ENCODE data around the gene TTF1. TPM values are rescaled to one million over a fixed set of nuclear protein-coding genes. Genes with fewer than 3 reads are reported as not detected.
A peak's percentile ranks its signal among the peaks of the same experiment; 100 is the strongest.

TTF1 gene, protein sequence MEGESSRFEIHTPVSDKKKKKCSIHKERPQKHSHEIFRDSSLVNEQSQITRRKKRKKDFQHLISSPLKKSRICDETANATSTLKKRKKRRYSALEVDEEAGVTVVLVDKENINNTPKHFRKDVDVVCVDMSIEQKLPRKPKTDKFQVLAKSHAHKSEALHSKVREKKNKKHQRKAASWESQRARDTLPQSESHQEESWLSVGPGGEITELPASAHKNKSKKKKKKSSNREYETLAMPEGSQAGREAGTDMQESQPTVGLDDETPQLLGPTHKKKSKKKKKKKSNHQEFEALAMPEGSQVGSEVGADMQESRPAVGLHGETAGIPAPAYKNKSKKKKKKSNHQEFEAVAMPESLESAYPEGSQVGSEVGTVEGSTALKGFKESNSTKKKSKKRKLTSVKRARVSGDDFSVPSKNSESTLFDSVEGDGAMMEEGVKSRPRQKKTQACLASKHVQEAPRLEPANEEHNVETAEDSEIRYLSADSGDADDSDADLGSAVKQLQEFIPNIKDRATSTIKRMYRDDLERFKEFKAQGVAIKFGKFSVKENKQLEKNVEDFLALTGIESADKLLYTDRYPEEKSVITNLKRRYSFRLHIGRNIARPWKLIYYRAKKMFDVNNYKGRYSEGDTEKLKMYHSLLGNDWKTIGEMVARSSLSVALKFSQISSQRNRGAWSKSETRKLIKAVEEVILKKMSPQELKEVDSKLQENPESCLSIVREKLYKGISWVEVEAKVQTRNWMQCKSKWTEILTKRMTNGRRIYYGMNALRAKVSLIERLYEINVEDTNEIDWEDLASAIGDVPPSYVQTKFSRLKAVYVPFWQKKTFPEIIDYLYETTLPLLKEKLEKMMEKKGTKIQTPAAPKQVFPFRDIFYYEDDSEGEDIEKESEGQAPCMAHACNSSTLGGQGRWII
- 10 to 100 TPM; 19.7 to 21.2 (median 20.2) TPM for polyA plus RNA-seq (ENCODE audit: insufficient read length in 3 of 3)

DNA sequence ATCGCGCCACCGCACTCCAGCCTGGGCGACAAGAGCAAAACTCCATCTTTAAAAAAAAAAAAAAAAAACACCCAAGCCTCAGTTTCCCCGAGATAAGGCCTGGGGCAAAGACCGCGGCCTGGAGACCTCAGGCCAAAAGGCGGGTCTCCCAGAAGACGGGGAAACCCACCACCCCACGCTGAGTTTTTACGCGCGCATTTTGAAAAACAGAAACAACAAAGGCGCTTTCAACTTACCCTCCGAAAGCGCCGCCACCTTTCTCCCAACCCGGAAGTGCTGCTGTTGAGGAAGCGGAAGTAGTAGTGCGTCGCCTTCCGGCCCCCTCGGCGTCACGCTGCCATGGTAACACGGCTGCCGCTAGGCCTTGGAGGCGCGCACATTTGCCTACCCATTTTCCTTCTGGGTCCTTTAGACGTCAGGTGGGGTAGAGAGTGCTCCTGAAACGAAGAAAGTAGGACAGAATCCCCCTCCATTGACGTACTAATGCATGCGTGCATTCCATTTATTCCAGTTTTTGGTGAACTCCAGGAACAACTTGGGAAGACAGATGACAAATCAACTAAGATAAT is at the start of gene TTF1:
Gene TTF1, minus strand, starts transcription at position 287 of the 569 bp plus-strand sequence. CDS start 4,019 bp downstream, outside the sequence.
- DNase-seq (ENCODE audit: low read depth in 3 of 3, low spot score in 2 of 3) = peak; percentile 74 to 85 (median 78)

DNA sequence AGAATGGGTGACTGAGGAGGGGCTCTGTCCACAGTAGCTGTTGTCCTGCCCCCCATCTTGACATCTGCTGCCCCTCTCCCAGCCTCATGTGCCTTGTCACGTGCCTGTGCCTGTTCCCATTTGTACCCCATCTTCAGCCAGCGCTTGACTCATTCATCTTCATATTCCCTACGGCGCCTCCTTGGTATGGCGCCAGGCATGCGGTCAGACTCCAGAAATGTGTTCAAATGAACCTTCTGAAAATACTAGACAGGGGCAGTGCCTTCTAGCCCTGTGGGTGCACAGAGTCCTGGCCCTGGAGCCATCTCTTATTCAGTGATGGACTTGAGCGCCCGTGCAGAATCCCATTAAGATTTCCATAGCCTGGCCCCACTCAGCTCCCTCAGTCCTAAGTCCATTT is 49.6 kb upstream of the TTF1 start:
- DNase-seq (ENCODE audit: low read depth in 3 of 3, low spot score in 2 of 3) = no peak

DNA sequence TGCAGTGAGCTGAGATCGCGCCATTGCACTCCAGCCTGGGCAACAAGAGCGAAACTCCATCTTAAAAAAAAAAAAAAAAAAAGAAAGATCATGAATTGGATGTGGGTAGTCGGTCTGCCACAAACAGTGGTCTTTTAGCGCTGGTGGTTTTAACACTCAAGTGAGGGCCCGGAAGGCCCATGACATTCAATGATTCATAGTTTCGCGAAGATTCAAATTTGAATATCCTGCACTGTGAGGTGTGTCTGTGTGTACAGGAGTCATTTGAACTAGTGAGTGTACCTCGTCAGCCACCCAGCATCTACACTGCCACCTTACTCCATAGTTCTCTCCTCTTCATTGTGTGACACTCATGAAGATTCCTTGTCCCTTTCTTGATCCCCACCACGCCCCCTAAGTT is 44.6 kb upstream of the TTF1 start:
- no peak for DNase-seq (ENCODE audit: low read depth in 3 of 3, low spot score in 2 of 3)

DNA sequence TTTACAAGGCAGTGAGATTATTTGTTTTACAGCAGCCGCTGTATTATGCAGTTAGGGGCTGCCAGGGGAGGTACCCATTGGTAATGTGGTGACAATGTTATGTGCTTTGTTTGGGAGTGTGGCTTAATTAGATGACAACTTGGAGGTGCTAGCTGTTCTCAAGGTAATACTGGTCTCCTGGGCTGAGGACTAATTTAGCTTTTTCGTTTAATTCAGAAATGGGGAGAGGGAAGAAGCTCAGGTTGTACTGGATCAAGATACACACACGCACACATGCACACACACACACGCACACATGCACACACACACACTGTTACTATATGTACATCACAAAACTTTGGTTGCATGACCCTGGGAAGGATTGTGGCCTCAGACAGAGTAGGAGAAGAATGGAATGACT is 41.3 kb upstream of the TTF1 start:
- DNase-seq (ENCODE audit: low read depth in 3 of 3, low spot score in 2 of 3) = no peak

DNA sequence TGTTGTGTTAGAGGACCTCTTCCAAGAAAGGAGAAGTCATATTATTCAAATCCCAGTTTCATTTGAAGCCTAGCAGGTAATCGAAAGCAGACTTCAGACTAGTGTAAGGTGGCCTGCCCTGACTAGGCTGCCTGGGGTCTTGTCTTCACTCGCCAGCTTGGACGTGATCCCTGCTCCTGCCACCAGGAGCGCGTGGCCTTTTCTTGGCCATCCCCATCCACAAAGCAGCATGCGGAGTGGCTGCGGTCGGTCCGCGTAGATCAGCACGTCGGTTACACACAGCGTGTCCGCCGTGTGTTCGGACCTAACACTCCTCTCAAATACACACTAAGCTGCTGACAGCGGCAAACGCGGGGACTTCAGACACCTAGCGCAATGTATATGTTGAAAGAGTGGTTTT is 40.7 kb upstream of the TTF1 start:
- no peak for DNase-seq (ENCODE audit: low read depth in 3 of 3, low spot score in 2 of 3)

DNA sequence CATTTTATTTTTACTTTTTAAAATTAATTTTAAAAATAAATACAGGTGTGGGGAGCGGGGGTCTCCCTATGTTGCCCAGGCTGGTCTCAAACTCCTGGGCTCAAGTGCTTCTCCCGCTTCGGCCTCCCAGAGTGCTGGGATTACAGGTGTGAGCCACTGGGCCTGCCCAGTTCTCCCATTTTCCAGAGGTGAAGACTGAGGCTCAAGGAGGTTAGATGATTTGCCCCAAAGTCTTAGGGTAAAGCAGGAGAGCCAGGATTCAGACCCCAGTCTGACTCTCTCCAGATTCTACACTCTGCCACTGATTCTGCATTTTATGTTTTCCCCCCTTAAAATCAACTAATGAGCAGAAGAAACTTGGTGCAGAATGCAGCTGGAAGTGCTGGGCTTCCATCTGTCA is 40.2 kb upstream of the TTF1 start:
- DNase-seq (ENCODE audit: low read depth in 3 of 3, low spot score in 2 of 3) = no peak

DNA sequence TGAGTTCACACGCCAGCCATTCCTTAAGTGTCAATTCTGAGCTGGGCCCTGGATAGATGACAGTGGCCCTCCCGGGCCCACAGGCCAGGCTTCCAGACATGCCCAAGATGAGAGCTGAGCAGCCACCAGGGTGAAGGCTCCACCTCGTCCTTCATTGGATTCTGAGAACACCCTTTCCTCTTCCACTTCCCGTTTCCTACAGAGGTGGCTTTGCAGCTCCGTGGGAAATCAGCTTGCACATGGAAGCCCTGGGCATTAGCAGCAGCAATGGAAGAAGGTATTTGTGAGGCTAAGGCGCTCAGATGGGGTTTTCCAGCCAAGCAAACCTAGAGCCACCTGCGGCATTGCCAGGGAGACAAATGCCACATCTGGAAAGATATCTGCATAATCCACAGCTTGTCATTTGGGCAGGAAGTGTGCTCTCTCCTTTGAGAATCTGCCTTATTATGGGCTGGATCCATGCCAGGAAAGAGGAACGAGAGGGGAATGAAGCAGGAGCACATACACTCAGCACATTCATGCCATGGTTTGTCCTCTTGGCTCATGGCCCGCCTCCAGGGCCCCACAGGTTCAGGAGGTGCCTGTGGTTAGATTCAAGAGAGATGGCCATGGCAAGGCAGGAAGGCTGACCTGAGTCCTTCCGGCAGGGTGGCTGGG is 37.4 kb upstream of the TTF1 start:
- DNase-seq (ENCODE audit: low read depth in 3 of 3, low spot score in 2 of 3) = no peak

DNA sequence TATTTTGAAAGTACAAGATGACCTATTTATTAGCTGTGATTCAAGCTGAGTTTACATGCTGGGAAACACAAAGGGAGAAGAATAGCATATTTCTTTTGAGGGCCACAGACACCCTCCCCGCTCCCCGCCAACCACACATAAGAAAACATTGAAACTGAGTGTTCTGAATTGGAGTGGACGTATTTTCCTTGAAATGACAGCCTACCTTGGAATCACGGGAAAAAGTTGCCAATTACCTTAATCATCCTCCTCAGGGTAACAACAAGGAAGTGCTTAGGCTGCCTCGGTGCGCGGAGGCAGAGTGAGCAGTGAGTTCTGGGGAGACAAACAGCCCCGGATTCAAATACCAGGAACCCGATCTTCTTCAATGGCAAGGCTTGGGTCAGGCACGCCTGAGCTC is 34.8 kb upstream of the TTF1 start:
- DNase-seq (ENCODE audit: low read depth in 3 of 3, low spot score in 2 of 3) = no peak

DNA sequence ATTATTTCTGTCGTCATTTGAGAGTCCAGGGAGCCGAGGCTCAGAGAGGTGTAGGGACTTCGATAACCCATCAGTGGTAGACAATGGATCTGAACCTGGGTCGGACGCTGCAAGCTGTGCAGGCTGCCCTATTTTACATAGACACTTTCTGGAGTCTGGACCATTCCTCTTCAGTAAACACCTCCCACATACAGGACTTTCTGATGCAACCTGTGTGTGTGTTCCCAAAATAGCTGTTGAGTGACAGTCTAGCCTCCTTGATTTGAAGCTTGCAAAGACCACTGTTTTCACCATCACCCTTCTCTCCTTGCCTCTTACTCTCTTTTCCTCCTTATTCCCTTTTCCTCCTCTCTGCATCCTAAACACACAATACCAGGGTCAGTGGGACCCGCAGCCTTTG is 34.1 kb upstream of the TTF1 start:
- no peak for DNase-seq (ENCODE audit: low read depth in 3 of 3, low spot score in 2 of 3)

DNA sequence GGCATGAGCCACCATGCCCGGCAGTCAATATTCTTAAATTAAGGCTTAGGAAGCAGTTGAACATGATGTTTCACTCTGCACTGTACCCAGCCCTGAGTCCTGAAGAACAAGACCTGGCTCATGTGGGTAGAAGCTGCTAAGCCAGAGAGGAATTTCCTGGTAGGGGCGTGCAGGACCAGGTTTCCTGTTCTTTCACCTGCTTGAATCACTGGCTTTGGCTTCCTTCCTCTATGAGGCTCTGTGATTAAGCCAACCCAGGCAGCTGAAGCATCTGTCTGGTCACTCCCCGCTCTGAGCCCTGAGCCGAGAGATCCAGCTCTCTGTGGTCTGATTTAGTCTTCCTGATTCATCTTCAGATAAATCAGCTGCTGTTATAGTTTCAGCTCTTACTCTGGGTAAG is 32.5 kb upstream of the TTF1 start:
- DNase-seq (ENCODE audit: low read depth in 3 of 3, low spot score in 2 of 3) = no peak

DNA sequence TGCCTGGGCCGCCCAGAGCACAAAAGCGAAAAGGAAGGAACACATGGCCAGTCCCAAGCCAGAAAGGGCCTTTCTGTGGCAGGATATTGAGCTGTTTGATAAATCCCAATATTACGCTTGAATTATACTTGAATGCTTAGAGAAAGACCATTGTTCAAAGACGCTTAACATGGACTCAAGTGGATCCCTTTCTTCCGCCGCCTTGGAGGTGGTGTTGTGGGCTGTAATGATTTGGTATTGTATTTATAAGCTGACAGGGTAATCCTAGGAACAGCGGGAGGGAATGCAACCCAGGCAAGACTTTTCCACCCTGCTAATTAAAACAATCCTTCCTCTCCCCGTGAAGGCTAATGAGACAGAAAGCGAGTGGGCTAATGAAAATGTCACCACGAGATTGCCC is 28.2 kb upstream of the TTF1 start:
- DNase-seq (ENCODE audit: low read depth in 3 of 3, low spot score in 2 of 3) = no peak

DNA sequence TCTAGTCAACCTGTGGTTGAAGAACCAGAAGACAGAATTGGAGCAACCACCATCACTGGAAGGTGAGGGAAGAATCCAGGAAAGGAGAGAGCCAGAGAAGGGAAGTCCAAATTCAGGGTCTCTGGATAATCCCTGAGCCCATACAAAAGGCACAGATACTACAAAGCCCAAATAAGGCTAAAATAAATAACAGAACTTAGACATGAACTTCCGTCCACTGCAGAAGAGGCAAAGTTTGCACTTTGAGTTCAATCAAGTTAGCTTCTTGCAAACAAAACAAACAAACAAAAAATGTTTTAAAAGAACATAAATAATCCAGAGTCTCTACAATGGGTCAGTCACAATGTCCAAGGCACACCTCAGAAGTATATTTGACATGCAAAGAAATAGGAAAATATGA is 24.4 kb upstream of the TTF1 start:
- DNase-seq (ENCODE audit: low read depth in 3 of 3, low spot score in 2 of 3) = no peak

DNA sequence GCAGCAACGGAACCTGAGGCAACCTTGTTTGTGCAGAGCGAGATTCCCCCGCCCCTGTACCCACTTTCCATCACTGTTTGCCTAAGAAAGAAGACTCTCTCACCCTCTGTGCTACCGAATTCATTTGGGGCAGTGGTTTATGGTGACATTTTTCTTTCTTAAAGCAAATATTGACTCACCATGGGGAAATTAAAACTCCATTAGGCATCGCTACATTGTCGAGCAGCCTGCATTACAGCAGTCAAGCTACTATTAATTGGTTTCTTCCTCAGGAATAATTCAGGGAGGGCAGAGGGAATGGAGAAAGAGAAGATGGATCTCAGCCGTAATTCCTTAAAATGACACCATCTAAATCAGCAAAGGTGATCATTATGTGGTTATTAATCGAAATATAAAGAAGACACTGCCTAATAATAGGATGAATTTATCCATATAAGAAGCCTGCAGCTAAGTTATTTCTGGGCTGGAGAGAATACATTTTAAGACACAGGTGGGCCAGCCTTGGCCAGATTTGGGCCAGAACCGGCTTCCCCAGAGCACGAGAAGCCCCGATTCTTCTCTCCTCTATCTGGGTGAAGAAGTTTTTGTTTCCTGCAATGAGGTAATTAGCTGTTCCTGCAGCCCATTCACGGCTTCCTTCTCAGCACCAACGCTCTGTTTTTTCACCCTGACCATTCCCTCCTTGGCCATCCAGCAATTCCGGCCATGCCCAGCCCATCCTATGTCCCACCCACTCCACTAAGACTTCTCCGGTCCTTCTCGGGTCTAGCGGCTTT is 20.2 kb upstream of the TTF1 start:
- no peak for DNase-seq (ENCODE audit: low read depth in 3 of 3, low spot score in 2 of 3)

DNA sequence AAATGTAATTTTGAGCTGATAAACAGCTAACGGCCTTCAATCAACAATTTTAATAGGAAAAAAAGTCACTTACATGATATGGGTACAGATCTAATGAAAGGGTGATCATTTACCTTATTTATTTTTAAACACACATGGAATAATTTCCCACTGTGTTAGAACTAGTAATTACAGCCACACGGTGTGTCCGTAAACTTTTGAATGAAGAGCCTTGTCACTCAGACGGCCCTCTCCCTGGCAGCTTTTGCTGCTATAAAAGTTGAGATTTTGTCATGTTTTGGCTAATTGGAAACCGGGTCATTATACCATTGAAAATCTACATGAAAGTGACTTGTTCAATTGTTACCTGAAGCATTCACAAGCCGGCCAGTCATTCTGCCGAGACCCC is 19.0 kb upstream of the TTF1 start:
- no peak for DNase-seq (ENCODE audit: low read depth in 3 of 3, low spot score in 2 of 3)

DNA sequence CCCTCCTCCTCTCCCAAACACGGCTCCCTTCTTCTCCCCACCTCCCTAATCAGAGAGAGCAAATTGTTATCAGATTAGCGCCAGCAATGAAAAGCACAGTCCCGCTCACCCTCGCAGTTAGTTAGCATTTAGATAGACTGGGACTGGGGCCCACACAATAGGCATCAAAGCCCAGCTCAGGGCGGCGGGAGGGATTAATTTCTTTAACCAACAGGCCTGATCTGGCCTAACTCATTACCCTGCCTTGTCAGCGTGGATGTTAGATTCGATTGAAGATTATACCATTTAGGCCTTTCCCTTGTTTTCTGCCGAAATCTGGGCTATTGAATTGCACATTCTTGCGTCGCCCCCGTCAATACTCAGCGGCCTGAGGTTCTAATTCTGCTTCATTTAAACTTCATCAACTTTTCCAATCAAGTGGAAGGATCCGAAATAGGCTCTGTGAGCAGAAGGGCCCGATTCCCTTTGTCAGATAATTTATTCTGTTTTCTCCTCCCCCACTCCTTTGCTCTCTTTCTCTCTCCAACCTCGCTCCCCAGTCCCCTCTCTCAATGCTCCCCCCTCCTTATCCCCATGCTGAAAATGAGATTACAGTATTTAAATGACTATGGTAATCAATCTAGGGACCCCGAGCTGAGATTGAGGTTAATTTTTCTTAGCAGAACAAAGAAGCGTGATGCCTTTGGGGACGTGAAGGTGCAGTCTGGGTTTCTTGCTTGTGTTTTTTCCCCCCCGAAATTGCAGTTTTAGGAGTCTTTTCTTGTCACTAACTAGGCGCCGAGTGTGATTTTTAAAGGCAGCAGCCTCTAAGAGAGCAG is 18.4 kb upstream of the TTF1 start:
- no peak for DNase-seq (ENCODE audit: low read depth in 3 of 3, low spot score in 2 of 3)

DNA sequence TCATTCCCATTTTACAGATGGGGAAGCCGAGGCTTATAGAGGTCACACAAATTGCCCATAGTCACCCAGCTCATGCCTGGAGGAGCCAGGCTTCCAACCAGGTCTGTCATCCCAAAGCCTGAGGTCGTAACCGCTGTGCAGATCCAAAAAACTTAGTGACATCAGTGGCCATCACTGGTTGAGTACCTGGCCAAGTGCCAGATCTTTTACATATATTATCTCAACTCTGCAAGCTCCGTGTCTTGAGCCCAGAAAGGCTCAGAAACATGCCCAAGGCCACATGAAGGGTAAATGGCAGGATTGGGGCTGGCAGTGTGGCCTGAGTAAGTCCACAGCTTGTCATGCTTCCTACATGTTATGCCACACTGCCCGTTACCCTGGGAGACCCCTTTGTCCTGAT is 16.9 kb upstream of the TTF1 start:
- no peak for DNase-seq (ENCODE audit: low read depth in 3 of 3, low spot score in 2 of 3)

DNA sequence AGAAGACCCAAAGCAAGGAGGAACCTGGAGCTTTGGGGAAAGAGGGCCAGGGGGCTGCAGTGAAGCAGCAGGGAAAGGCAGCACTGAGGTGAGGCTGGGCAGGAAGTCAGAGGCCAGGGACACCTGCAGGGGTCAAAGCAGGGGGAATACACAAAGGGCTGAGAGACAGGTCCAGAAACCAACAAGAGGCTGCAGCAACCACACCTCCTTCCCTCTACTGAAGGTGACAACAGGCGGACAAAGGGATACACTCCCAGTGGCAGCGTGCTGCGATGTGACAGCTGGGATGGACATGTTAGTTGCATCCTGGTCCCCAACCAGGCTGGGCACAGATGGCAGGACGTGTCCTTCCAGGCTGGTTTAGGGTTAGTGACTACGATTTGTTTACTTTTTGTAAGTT is 15.9 kb upstream of the TTF1 start:
- DNase-seq (ENCODE audit: low read depth in 3 of 3, low spot score in 2 of 3) = no peak

DNA sequence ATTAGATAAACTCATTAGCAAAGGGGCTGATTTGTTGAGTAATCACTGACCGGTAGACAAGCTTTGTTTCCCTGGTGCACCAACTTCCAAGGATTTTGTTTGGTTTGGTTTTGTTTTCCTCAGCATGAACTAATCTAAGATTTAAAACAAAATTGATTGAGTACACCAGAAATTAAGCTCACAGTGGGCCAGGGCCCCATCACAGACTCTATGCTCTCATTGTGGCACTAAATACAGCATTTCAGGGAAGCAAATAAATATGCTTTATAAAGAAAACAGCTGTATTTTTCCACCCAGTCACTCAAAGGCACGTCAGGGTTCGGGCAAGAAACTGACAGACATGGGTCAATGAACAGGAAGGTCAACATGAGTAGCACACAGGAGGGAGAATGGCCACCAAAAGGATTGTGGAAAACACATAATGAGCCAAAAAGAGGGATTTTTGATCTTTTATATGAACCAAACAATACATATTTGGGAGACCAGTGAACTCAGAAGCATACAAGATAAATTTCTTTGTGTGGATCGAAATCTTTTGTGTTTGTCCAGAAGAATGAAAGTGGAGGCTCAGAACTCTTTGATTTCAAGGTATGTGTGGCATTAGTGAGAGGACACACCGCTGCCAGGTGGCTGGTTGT is 12.2 kb upstream of the TTF1 start:
- no peak for DNase-seq (ENCODE audit: low read depth in 3 of 3, low spot score in 2 of 3)

DNA sequence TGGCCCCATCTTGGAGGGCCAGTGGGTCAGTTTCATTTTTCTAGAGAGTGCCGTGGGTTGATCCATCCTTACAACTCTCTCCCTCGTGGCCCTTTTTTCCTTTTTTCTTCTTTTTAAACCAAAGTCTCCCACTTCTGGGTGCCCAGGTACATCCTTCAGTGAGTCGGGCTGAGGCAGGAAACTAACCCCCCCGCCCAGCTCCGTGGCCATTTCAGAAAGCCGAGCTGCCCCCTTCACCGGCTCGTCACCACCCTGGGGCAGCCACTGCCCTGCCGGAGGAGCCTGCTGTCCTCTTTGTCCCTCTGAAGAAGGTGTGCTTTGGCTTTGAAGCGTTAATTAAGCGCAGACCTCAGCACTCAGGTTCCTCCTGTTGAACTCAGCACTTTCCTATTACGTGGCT is 8.5 kb upstream of the TTF1 start:
- DNase-seq (ENCODE audit: low read depth in 3 of 3, low spot score in 2 of 3) = no peak
